Neural cell (in vitro differentiated cells): ENCODE results near the gene LRRC3.

ENCODE experiments used
- CTCF ChIP-seq: fragments of 450-650 bp; IDR thresholded peaks from 2 replicates; pipeline ENCODE4 v1.5.1; 2014; ENCODE audit warnings: antibody characterized with exemption, mild to moderate bottlenecking, moderate library complexity; ENCODE audit not compliant: poor library complexity, severe bottlenecking
- POLR2AphosphoS5 ChIP-seq: IDR thresholded peaks from 2 replicates; pipeline ENCODE4 v1.6.1; 2012
- SMC3 ChIP-seq: fragments of 450-650 bp; conservative IDR thresholded peaks from 2 replicates; pipeline ENCODE4 v1.6.1; 2014; ENCODE audit warnings: antibody characterized with exemption, mild to moderate bottlenecking, moderate library complexity; ENCODE audit not compliant: poor library complexity

- TF ChIP-seq CTCF (no peak), SMC3 (no peak), POLR2AphosphoS5 (no peak)
These were observed 56.1 kb downstream of the LRRC3 start for GRCh38 chr21:44511219-44511937.
